Thoracic aorta (tissue), 2 donors: ENCODE results near the gene SLC1A1. TPM values are rescaled to one million over a fixed set of nuclear protein-coding genes. Genes with fewer than 3 reads are reported as not detected.

Experiments
- ATAC-seq: fragments of 150-250 bp; one replicate; pipeline ENCODE4 v1.8.0; 2017; ENCODE audit warnings: low read depth; ENCODE audit not compliant: insufficient number of reproducible peaks, low FRiP score
- DNase-seq: peaks from one replicate; pipeline ENCODE4 v3.0.0-alpha.2; 2020; ENCODE audit warnings: low spot score
- H3K27ac ChIP-seq, 2 donors: fragments of 200-600 bp; sonication (generic); 1 replicate in 1 of 2; 2 replicates in 1 of 2; pipeline ENCODE4 v1.5.1; 2016; ENCODE audit warnings: mild to moderate bottlenecking in 2 of 2, moderate library complexity in 2 of 2
- H3K27me3 ChIP-seq: fragments of 200-600 bp; sonication (generic); replicated peaks from 2 replicates; pipeline ENCODE4 v1.6.0; 2016; ENCODE audit warnings: mild to moderate bottlenecking; ENCODE audit not compliant: insufficient read depth
- H3K36me3 ChIP-seq: fragments of 200-600 bp; sonication (generic); one replicate; pipeline ENCODE4 v1.5.1; 2016
- H3K4me1 ChIP-seq, 2 donors: fragments of 200-600 bp; sonication (generic); 1 replicate in 1 of 2; 2 replicates in 1 of 2; pipeline versions ENCODE4 v1.5.1 to v1.6.0; 2016; ENCODE audit warnings: low read depth in 2 of 2, mild to moderate bottlenecking in 1 of 2; ENCODE audit not compliant: control insufficient read depth in 1 of 2
- H3K4me3 ChIP-seq: fragments of 200-600 bp; sonication (generic); 2 replicates; pipeline ENCODE4 v1.5.1; 2016; ENCODE audit warnings: mild to moderate bottlenecking
- H3K9me3 ChIP-seq: fragments of 200-600 bp; sonication (generic); 2 replicates; pipeline ENCODE4 v1.5.1; 2016
- total RNA-seq, 2 donors: library from RNA; depleted of rRNA; stranded (reverse); fragments of >200 nt; gene quantifications; one replicate each; pipeline versions ENCODE4 v1.1.0 to v1.2.3, GENCODE V29; 2016
- TF ChIP-seq, protein P1 (sequence below): fragments of 200-600 bp; sonication (generic); IDR thresholded peaks from one replicate; pipeline ENCODE4 v1.5.1; 2019; ENCODE audit warnings: antibody characterized with exemption

Gene SLC1A1
- total RNA-seq, 2 donors from 2014 or later, result 3.7 to 7.3 TPM

DNA sequence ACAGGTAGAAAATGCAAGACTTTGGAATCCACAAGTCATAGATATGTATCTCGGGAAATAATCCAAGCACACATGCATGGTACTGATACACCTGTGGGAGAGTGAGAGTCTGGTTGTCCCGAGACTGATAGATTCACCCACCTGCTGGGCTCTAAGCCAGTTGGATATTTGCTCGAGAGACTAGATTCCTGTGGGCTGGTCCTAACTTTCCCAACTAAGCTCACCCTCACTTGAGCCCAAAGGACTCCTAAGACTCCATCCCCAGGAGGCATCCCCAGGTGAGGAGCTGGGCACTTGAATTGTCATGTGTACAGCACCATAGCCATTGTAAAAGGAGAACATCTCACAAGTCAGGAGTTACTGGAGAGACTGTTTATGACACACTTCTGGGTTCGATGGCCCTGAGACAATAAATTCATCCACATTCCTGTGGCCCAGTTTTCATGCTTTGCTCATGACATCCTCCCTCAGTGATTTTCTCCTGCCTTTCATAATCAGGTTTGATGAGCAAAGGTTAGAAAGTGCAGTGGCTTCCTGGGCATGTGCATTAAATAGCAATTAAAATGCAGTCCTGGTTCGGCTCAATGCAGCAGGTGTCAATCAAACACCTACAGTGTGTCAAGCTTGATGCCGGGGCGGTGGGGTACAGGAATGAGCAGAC lies 18.1 kb downstream of the SLC1A1 start:
- no peaks in the 10 kb centered on the region for H3K9me3 ChIP-seq
- H3K27me3 ChIP-seq, result no peaks in the 10 kb centered on the region
- no peak overlapping the region for H3K4me3 ChIP-seq
- H3K36me3 ChIP-seq, result no peaks in the 10 kb centered on the region
- H3K27ac ChIP-seq, result no peak overlapping the region
- TF ChIP-seq, protein P1, sequence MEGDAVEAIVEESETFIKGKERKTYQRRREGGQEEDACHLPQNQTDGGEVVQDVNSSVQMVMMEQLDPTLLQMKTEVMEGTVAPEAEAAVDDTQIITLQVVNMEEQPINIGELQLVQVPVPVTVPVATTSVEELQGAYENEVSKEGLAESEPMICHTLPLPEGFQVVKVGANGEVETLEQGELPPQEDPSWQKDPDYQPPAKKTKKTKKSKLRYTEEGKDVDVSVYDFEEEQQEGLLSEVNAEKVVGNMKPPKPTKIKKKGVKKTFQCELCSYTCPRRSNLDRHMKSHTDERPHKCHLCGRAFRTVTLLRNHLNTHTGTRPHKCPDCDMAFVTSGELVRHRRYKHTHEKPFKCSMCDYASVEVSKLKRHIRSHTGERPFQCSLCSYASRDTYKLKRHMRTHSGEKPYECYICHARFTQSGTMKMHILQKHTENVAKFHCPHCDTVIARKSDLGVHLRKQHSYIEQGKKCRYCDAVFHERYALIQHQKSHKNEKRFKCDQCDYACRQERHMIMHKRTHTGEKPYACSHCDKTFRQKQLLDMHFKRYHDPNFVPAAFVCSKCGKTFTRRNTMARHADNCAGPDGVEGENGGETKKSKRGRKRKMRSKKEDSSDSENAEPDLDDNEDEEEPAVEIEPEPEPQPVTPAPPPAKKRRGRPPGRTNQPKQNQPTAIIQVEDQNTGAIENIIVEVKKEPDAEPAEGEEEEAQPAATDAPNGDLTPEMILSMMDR, result no peak
- no peaks in the 10 kb centered on the region for H3K4me1 ChIP-seq
- DNase-seq, result no peak
- no peak for ATAC-seq

DNA sequence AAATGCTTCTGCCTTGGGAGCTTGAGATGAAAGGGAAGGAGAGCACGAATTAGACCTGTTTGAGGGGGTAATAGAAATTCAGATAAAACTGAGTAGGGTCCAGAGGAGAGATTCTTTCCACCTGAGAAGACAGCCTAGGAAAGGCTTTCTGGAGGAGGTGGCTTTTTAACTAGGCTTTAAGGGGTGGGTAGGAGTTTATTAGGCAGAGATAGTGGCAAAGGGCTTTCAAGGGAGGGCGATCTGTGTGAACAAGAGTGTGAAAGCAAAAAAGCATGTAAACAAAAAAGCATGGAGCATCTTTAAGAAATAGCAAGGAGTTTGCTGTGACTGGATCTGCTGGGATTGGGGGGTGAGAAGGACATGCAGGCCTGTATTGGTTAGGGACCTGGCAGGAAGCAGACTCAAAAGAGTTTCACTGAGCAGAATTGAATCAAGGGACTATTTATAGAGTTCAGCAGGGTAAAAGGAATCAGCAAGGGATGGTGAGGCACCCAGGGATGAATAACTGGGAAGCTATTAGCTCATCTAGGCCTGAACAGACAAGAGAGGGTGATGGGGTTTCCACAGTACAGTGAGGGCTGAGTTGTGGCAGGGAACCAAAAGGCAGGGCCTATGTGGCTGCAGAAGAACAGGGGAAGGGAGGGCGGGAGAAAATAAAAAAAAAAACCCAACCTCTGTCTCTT lies 18.8 kb downstream of the SLC1A1 start:
- TF ChIP-seq, protein P1, result no peak
- ATAC-seq, result no peak
- Histone ChIP-seq H3K4me3 (no peak overlapping the region), H3K9me3 (no peaks in the 10 kb centered on the region), H3K36me3 (no peaks in the 10 kb centered on the region), H3K27me3 (no peaks in the 10 kb centered on the region), H3K27ac (no peak overlapping the region), H3K4me1 (no peaks in the 10 kb centered on the region)
- no peak for DNase-seq

DNA sequence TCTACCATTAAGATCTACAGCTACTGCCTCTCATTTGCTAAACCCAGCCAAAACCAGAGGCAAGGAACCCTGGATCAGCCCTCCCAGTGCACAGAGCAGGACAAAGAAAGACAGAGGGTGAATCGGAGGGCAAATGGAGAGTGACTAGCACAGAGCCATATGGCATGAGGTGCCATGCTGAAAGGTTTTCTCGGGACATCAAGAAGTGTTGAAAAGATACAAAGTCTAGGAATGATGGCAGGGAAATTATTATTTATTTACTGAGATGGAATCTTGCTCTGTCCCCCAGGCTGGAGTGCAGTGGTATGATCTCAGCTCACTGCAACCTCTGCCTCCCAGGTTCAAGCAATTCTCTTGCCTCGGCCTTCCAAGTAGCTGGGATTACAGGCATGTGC lies 19.3 kb downstream of the SLC1A1 start:
- ATAC-seq (no peak), DNase-seq (no peak)
- Histone ChIP-seq H3K4me1 (no peaks in the 10 kb centered on the region), H3K9me3 (no peaks in the 10 kb centered on the region), H3K36me3 (no peaks in the 10 kb centered on the region), H3K4me3 (no peak overlapping the region), H3K27ac (no peak overlapping the region), H3K27me3 (no peaks in the 10 kb centered on the region)
- TF ChIP-seq, protein P1, result no peak

DNA sequence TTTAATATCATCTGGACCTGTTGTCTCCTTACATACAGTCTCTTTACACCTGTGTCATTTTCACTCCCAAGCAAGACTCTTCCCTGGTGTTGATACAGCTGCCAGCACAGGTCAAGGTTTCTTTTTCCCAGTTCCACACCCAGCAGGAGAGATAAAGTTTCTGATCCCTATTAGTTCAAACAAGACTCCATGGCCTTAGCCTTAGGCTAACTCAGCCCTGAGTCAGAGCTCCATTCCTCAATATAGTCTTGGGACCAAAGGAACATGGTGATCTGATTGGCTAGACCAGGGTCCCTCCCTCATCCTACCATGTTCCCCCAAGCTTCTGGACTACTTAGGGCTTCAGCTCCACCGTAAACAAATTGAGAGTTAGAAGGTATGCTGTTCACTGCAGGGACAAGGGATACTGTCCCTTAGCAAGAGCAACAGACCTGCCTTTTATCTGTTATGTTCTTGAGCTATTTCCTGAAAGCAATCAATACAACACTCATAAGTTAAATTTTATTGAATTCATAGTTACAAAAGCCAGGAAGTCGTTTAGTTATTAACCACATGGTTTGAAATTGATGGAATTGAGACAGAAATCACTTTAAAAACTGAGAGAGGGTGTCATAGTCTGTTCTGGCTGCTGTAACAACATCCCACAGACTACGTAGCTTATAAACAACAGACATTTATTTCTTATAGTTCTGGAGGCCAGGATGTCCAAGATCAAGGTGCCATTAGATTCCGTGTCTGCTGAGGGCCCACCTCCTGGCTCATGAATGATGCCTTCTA lies 20.5 kb downstream of the SLC1A1 start:
- ATAC-seq, result no peak
- TF ChIP-seq, protein P1, result no peak
- Histone ChIP-seq H3K9me3 (no peaks in the 10 kb centered on the region), H3K4me1 (no peaks in the 10 kb centered on the region), H3K36me3 (no peaks in the 10 kb centered on the region), H3K4me3 (no peak overlapping the region), H3K27ac (no peak overlapping the region), H3K27me3 (no peaks in the 10 kb centered on the region)
- DNase-seq, result no peak
